ENCODE measurements around the gene DNAJB4. TPM values are rescaled to one million over a fixed set of nuclear protein-coding genes. Genes with fewer than 3 reads are reported as not detected.

Gene DNAJB4
- total RNA-seq, 4 donors from 2014 or later, result 16.8 to 30.2 (median 24.9) TPM

DNA sequence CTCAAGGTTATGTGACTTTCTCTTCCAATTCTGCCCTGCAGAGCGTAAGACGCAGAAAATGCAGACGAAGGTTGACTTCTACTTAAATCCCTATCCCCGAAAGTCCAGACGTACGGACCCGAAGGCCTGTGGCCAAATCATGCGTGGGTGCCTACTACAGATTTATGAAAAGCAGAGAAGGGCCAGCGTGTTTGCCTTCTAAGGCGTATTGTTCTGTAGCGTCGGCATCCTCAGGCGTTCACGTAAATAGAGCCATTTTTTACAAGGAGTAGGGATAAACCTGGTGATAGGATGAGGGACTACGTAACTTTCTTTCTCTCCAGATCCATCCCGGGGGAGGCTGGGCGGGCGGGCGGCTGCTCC, 40.8 kb downstream of the DNAJB4 start:
- TF ChIP-seq EP300 (IDR thresholded peaks at IDR 0.05), result no peak
- no peak for TF ChIP-seq POLR2A (IDR thresholded peaks at IDR 0.05)
- no peak for TF ChIP-seq CTCF (IDR thresholded peaks at IDR 0.05)
- TF ChIP-seq POLR2AphosphoS5 (IDR thresholded peaks at IDR 0.05), result no peak
- 56% methylated on average over 15 of the region's 19 CpGs for WGBS

GRCh38 chr1:78045926-78046778, 41.4 kb downstream of the DNAJB4 start, which contains the start of gene GIPC2:
Gene GIPC2 (plus strand): TSS chr1:78045966. CDS start chr1:78046095, 129 bp downstream.
- no peak for TF ChIP-seq POLR2A (IDR thresholded peaks at IDR 0.05)
- TF ChIP-seq EP300 (IDR thresholded peaks at IDR 0.05), result no peak
- no peak for TF ChIP-seq CTCF (IDR thresholded peaks at IDR 0.05)
- TF ChIP-seq POLR2AphosphoS5 (IDR thresholded peaks at IDR 0.05), result no peak
- no peaks in the 10 kb centered on the region for H3K36me3 ChIP-seq
- no peaks in the 10 kb centered on the region for H3K9me3 ChIP-seq
- peak within 1 kb of the TSS; percentile 72 for H3K4me3 ChIP-seq
- 5% methylated on average over 33 of the region's 85 CpGs for WGBS
- peak within 1 kb of the TSS; percentile 61 for H3K27ac ChIP-seq
- peaks cover 5% of the 10 kb centered on the region for H3K27me3 ChIP-seq
- no peak for DNase-seq (ENCODE audit: low spot score in 2 of 2)
- H3K4me1 ChIP-seq, result peaks cover 14% of the 10 kb centered on the region

More for the DNA sequence above, 40.8 kb downstream of the DNAJB4 start:
- Histone ChIP-seq H3K36me3 (no peaks in the 10 kb centered on the region), H3K27ac (peak overlapping the region; percentile 61), H3K9me3 (no peaks in the 10 kb centered on the region), H3K27me3 (peaks cover 5% of the 10 kb centered on the region), H3K4me1 (peaks cover 14% of the 10 kb centered on the region), H3K4me3 (peak overlapping the region; percentile 72)
- no peak for DNase-seq (ENCODE audit: low spot score in 2 of 2)

- no peaks in the 10 kb centered on the region for H3K9me3 ChIP-seq
- DNase-seq (ENCODE audit: low spot score in 2 of 2), result no peak
- no peaks in the 10 kb centered on the region for H3K36me3 ChIP-seq
- H3K4me1 ChIP-seq, result peaks cover 14% of the 10 kb centered on the region
- TF ChIP-seq CTCF (IDR thresholded peaks at IDR 0.05) (no peak), POLR2A (IDR thresholded peaks at IDR 0.05) (no peak), EP300 (IDR thresholded peaks at IDR 0.05) (no peak), POLR2AphosphoS5 (IDR thresholded peaks at IDR 0.05) (no peak)
- H3K27me3 ChIP-seq, result peaks cover 5% of the 10 kb centered on the region
- H3K4me3 ChIP-seq, result peak overlapping the region; percentile 72
- WGBS, result 50% methylated on average over 5 of the region's 5 CpGs
- H3K27ac ChIP-seq, result peak overlapping the region; percentile 61
These were observed 42.4 kb downstream of the DNAJB4 start for GRCh38 chr1:78047106-78047505.

- 68% methylated on average over 3 of the region's 3 CpGs for WGBS
- no peak overlapping the region for H3K27ac ChIP-seq
These were observed 42.9 kb downstream of the DNAJB4 start for GRCh38 chr1:78047631-78048030.

More at GRCh38 chr1:78047631-78048030, 42.9 kb downstream of the DNAJB4 start:
- DNase-seq (ENCODE audit: low spot score in 2 of 2), result no peak
- no peaks in the 10 kb centered on the region for H3K36me3 ChIP-seq
- H3K4me3 ChIP-seq, result no peak overlapping the region
- no peaks in the 10 kb centered on the region for H3K9me3 ChIP-seq
- peaks cover 5% of the 10 kb centered on the region for H3K27me3 ChIP-seq
- TF ChIP-seq POLR2A (IDR thresholded peaks at IDR 0.05) (no peak), POLR2AphosphoS5 (IDR thresholded peaks at IDR 0.05) (no peak), EP300 (IDR thresholded peaks at IDR 0.05) (no peak), CTCF (IDR thresholded peaks at IDR 0.05) (no peak)
- H3K4me1 ChIP-seq, result peaks cover 14% of the 10 kb centered on the region

Data from suprapubic skin (tissue), 4 donors.